Measurements from ENCODE around the gene EEF1A2. TPM values are rescaled to one million over a fixed set of nuclear protein-coding genes. Genes with fewer than 3 reads are reported as not detected.

The EEF1A2 gene
- total RNA-seq, 6 experiments from 2014 or later, result 0.22 to 153 (median 1.0) TPM

DNA sequence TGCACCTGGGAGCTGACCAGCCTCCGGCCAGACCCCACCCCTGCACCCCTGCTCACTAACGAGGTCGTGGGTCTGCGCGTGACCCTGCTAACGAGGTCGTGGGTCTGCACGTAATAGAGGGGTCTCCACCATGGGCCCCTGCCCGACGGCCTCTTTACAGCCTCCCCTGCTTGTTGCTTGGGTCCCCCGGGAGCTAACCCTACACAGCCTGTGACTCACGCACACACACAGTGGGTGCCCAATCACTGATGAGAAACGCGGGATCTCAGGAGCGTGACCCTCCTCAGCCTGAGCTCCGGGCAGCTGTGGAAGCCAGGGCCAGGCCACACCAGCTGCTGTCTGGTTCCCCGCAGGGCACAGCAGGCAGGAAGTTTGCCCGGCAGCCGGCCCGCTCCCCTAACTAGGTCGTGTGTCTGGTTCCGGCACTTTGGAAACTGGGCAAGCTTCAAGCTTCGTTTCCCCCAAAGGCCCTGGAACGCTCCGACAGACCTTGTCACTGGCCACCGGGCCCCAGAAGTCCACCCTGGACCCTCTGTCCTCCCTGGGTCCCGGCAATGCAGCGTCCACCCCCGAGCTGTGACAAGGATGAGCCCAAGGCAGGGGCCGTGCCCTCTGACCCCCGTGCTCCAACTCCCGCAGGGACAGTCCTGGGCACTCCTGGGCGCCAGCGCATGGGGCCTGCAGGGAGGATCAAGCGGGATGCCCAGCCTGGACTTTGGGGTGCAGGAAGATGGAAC, 37.5 kb upstream of the EEF1A2 start:
- Histone ChIP-seq H3K36me3 (no peaks in the 10 kb centered on the region), H3K4me1 (peaks cover 0 to 16% (median 7%) of the 10 kb centered on the region in 4 donors), H3K27ac (peak overlapping the region in 1 of 3 donors; percentile 75), H3K9me3 (no peaks in the 10 kb centered on the region), H3K27me3 (no peaks in the 10 kb centered on the region), H3K4me3 (peak overlapping the region in 1 of 3 donors; percentile 32)
- WGBS (ENCODE audit: insufficient coverage, low coverage, low lambda C conversion rate, missing lambda C conversion rate), result 44% methylated on average over 11 of the region's 35 CpGs
- no peak for ATAC-seq
- peak in 1 of 3 donors; percentile 57 for DNase-seq
- intact Hi-C loops (cut with DNase I), result loop anchor here in 1 of 2 donors (10.0 kb wide), 1 partner anchor 438 kb away; the partner anchor contains the start of gene SAMD10
- TF ChIP-seq POLR2A (IDR thresholded peaks at IDR 0.05), result no peak
- TF ChIP-seq, protein P1, sequence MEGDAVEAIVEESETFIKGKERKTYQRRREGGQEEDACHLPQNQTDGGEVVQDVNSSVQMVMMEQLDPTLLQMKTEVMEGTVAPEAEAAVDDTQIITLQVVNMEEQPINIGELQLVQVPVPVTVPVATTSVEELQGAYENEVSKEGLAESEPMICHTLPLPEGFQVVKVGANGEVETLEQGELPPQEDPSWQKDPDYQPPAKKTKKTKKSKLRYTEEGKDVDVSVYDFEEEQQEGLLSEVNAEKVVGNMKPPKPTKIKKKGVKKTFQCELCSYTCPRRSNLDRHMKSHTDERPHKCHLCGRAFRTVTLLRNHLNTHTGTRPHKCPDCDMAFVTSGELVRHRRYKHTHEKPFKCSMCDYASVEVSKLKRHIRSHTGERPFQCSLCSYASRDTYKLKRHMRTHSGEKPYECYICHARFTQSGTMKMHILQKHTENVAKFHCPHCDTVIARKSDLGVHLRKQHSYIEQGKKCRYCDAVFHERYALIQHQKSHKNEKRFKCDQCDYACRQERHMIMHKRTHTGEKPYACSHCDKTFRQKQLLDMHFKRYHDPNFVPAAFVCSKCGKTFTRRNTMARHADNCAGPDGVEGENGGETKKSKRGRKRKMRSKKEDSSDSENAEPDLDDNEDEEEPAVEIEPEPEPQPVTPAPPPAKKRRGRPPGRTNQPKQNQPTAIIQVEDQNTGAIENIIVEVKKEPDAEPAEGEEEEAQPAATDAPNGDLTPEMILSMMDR (IDR thresholded peaks at IDR 0.05), result no peak

DNA sequence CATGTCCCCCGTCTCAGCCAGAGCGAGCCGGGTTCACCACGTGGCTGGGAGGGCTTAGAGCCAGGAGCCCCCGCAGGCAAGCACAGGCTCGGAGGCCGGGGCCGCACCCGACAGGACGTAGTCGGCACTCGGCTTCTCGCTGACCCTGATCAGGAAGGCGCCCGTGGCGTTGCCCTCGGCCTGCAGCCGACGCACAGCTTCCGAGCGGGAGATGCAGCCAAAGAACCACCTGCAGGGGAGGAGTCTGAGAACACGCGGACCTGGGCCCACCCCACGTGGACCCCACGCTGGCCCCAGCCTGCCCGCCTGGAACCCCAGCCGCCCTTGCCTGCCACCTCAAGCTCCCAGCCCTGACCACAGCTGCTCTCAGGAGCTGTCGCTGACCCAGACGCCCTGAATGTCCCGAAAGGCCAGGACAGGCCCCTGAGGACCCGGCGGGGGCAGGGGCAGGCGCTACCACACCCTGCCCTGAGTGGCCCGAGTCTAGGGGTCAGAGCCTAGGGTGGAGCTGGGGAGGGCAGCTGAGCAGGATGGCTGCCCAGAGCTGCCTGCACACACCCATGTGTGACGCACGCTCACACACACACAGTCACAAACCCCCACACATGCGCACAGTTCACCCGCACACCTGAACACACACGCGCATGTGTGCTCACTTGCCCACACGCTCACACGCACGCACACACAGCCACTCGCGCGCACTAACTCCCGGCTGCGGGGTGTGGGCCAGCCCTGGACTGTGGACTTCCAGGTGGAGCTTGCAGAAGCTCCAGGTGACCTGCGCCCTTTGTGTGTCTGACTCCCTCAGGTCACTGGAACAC, 36.2 kb upstream of the EEF1A2 start:
- DNase-seq (peak; percentile 73 to 92 (median 89)), ATAC-seq (peak; percentile 46 to 62 (median 56))
- Histone ChIP-seq H3K9me3 (no peaks in the 10 kb centered on the region), H3K27me3 (no peaks in the 10 kb centered on the region), H3K4me3 (peak overlapping the region in 2 of 3 donors; percentile 16 to 32), H3K4me1 (peaks cover 0 to 16% (median 7%) of the 10 kb centered on the region in 4 donors), H3K36me3 (no peaks in the 10 kb centered on the region), H3K27ac (peak overlapping the region in 2 of 3 donors; percentile 21 to 27)
- intact Hi-C loops (cut with DNase I), result loop anchor here in 1 of 2 donors (10.0 kb wide), 1 partner anchor 440 kb away; the partner anchor contains the start of gene SAMD10
- WGBS (ENCODE audit: insufficient coverage, low coverage, low lambda C conversion rate, missing lambda C conversion rate), result 23% methylated on average over 10 of the region's 49 CpGs
- TF ChIP-seq POLR2A (IDR thresholded peaks at IDR 0.05), result peak; percentile 39
- TF ChIP-seq, protein P1 (IDR thresholded peaks at IDR 0.05), result no peak

GRCh38 chr20:63534427-63534830, 35.5 kb upstream of the EEF1A2 start:
- H3K27me3 ChIP-seq, result no peaks in the 10 kb centered on the region
- WGBS (ENCODE audit: insufficient coverage, low coverage, low lambda C conversion rate, missing lambda C conversion rate), result 90% methylated on average over 2 of the region's 12 CpGs
- H3K4me1 ChIP-seq, result peaks cover 0 to 16% (median 7%) of the 10 kb centered on the region in 4 donors
- ATAC-seq (no peak), DNase-seq (no peak)
- H3K4me3 ChIP-seq, result peak overlapping the region in 1 of 3 donors; percentile 16
- no peaks in the 10 kb centered on the region for H3K9me3 ChIP-seq
- no peaks in the 10 kb centered on the region for H3K36me3 ChIP-seq
- intact Hi-C loops (cut with DNase I), result loop anchor here in 1 of 2 donors (10.0 kb wide), 1 partner anchor 440 kb away; the partner anchor contains the start of gene SAMD10
- H3K27ac ChIP-seq, result no peak overlapping the region
- TF ChIP-seq, protein P1 (IDR thresholded peaks at IDR 0.05), result no peak
- TF ChIP-seq POLR2A (IDR thresholded peaks at IDR 0.05), result no peak

GRCh38 chr20:63533871-63534393, 35.0 kb upstream of the EEF1A2 start:
- TF ChIP-seq, protein P1 (IDR thresholded peaks at IDR 0.05), result no peak
- TF ChIP-seq POLR2A (IDR thresholded peaks at IDR 0.05), result no peak
- Histone ChIP-seq H3K4me3 (no peak overlapping the region), H3K36me3 (no peaks in the 10 kb centered on the region), H3K27ac (no peak overlapping the region), H3K27me3 (no peaks in the 10 kb centered on the region), H3K4me1 (peaks cover 0 to 16% (median 7%) of the 10 kb centered on the region in 4 donors), H3K9me3 (no peaks in the 10 kb centered on the region)
- peak in 1 of 3 donors; percentile 62 for DNase-seq
- intact Hi-C loops (cut with DNase I), result loop anchor here in 1 of 2 donors (10.0 kb wide), 1 partner anchor 441 kb away; the partner anchor contains the start of gene SAMD10
- no peak for ATAC-seq
- no CpG with 5 or more reads among the region's 28 CpGs for WGBS (ENCODE audit: insufficient coverage, low coverage, low lambda C conversion rate, missing lambda C conversion rate)

Measured in right lobe of liver (tissue), 6 donors.